Memory B cell (primary cell): ENCODE results near the gene VPS33A.
A peak's percentile ranks its signal among the peaks of the same experiment; 100 is the strongest.
"Not testable (repeated sequence)": the region's sequence is repeated elsewhere in the genome, so short reads cannot be mapped to it uniquely, and the experiment has no call there.

Source experiments
- ATAC-seq: fragments of 150-1000 bp; cut with Tn5 transposase; 2 replicates; pipeline ENCODE4 v1.10.0; 2021; ENCODE audit warnings: low read depth, mild to moderate bottlenecking, moderate library complexity
- DNase-seq, 2 donors: peaks; one replicate each; pipeline ENCODE4 v3.0.0; 2022; ENCODE audit warnings: low spot score in 2 of 2
- H3K27ac Mint-ChIP-seq: one replicate; pipeline ENCODE4 v1.8.0; 2022; ENCODE audit warnings: mild to moderate bottlenecking, moderate library complexity, mixed read lengths
- H3K27me3 Mint-ChIP-seq: one replicate; pipeline ENCODE4 v1.8.0; 2022; ENCODE audit warnings: mixed read lengths
- H3K36me3 Mint-ChIP-seq: one replicate; pipeline ENCODE4 v1.8.0; 2022; ENCODE audit warnings: mild to moderate bottlenecking, mixed read lengths
- H3K4me1 Mint-ChIP-seq: one replicate; pipeline ENCODE4 v1.8.0; 2022; ENCODE audit warnings: mixed read lengths
- H3K4me3 Mint-ChIP-seq: one replicate; pipeline ENCODE4 v1.8.0; 2022; ENCODE audit warnings: mild to moderate bottlenecking, moderate library complexity, mixed read lengths
- H3K9me3 Mint-ChIP-seq: one replicate; pipeline ENCODE4 v1.8.0; 2022; ENCODE audit warnings: mixed read lengths

The VPS33A gene

DNA sequence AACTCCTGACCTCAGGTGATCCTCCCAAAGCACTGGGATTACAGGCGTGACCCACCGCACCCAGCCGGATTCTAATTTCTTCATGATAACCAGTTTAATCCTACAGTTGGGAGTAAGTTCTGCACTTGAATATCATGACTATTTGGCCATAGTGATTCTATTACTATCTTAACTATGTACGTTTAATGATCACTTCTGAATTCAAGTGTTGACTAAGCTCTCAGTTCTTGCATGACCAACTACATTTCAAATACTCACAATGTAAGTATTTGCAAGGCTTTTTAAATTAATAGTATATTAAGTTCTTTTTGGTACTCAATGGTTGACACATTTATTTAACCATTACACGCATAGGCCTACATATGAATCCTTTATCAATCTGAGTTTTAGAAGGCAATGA is 17.4 kb upstream of the VPS33A start:
- no peak overlapping the region for H3K4me3 Mint-ChIP-seq
- peaks cover 7% of the 10 kb centered on the region for H3K36me3 Mint-ChIP-seq
- no peaks in the 10 kb centered on the region for H3K4me1 Mint-ChIP-seq
- DNase-seq (no peak), ATAC-seq (no peak)
- no peaks in the 10 kb centered on the region for H3K27me3 Mint-ChIP-seq
- H3K9me3 Mint-ChIP-seq: no peaks in the 10 kb centered on the region
- no peak overlapping the region for H3K27ac Mint-ChIP-seq

DNA sequence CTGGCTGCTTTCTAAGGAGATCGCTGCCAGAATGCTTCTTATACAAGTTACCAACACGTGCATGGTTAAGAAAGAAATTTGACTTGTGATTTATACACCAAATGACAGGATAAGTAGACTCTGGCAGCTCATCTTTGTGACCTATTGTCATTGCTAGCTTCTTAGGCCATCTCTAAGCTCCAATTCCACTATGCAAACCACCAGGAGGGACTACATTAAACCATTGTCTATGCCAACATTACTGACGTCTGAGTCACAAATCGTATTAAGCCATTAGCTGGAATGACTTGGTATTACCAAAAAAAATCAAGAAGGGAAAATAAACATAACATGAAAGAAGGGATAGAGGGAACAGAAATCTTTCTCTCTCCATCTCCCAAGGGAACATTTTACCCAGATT is 15.8 kb upstream of the VPS33A start:
- no peak for DNase-seq
- H3K27ac Mint-ChIP-seq: no peak overlapping the region
- no peaks in the 10 kb centered on the region for H3K27me3 Mint-ChIP-seq
- H3K4me3 Mint-ChIP-seq: no peak overlapping the region
- no peaks in the 10 kb centered on the region for H3K4me1 Mint-ChIP-seq
- no peak for ATAC-seq
- no peaks in the 10 kb centered on the region for H3K9me3 Mint-ChIP-seq
- peaks cover 13% of the 10 kb centered on the region for H3K36me3 Mint-ChIP-seq

DNA sequence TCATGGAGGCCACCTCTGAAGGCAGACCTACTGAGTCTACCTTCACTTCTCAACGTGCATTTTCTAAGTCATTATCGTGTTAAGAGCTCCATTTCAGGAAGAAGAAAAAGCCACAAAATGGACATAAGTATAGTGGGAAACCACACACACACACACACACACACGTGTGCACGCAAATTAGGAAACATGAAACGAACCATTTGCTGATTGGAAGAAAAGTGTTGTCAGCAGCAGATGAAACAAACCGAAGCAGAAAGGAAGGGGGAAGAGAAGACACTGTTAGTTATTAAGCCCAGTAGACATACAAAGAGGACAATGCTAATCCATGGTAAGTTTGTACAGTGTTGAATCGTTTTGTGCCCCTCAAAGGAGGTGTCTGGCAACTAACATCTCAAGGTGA is 9.9 kb upstream of the VPS33A start:
- Mint-ChIP-seq H3K27ac (no peak overlapping the region), H3K4me1 (no peaks in the 10 kb centered on the region), H3K4me3 (no peak overlapping the region), H3K36me3 (peaks cover 15% of the 10 kb centered on the region), H3K27me3 (no peaks in the 10 kb centered on the region), H3K9me3 (no peaks in the 10 kb centered on the region)
- DNase-seq: no peak
- no peak for ATAC-seq

DNA sequence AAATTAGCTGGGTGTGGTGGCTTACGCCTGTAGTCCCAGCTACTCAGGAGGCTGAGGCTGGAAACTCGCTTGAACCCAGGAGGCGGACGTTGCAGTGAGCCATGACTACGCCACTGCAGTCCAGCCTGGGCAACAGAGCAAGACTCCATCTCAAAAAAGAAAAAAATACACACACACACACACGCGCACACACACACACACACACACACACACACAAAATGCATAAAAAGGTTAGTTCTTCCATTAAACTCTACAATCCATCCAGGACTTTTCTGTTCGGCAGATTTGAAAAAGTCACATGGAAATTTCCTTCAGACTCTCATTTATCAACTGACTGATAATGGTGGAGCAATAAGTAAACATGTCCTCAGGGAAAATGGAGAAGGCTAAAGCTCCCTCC is 9.2 kb upstream of the VPS33A start:
- peaks cover 14% of the 10 kb centered on the region for H3K36me3 Mint-ChIP-seq
- no peaks in the 10 kb centered on the region for H3K27me3 Mint-ChIP-seq
- ATAC-seq (no peak), DNase-seq (no peak)
- H3K27ac Mint-ChIP-seq: no peak overlapping the region
- no peaks in the 10 kb centered on the region for H3K4me1 Mint-ChIP-seq
- no peak overlapping the region for H3K4me3 Mint-ChIP-seq
- no peaks in the 10 kb centered on the region for H3K9me3 Mint-ChIP-seq

DNA sequence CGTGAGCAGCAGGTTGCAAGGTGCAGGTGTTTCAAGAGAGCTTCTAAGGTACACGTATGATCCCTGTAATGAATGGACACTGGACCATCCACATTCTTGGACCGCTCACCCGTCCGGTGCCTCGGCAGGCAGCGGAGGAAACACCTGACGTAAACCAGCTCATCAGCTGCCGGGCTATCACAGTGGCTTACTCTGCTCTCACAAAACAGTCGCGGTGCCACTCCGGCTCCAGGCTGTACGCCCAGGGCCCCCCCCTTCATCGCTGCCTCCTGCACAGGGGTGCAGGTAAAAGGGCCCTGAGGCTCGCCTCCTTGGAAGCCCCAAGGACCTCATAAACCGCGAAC is 436 bp downstream of the VPS33A start:
- peak overlapping the region; percentile 99 for H3K27ac Mint-ChIP-seq
- H3K27me3 Mint-ChIP-seq: no peaks in the 10 kb centered on the region
- H3K36me3 Mint-ChIP-seq: peaks cover 3% of the 10 kb centered on the region
- H3K4me1 Mint-ChIP-seq: peaks cover 7% of the 10 kb centered on the region
- no peaks in the 10 kb centered on the region for H3K9me3 Mint-ChIP-seq
- peak; percentile 48 for ATAC-seq
- no peak for DNase-seq
- peak overlapping the region; percentile 99 for H3K4me3 Mint-ChIP-seq

DNA sequence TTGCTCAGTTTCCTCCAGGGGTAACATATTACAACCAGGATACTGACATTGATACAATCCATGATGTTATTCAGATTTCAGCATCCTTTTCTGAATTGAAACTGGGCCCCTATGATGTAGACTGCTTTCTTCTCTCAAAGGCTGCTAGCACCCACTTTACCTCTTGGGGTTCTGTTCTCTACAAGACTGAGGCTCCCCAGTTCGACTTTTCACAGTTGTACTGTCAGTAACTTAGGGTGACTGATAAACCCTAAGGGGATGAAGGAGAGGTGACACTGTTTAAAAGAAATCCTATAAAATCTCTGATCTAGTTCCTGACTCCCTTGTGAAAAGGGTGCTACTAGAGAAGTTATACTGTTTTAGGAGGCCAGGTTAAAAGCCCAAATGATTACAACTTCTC is 818 bp downstream of the VPS33A start:
- peak; percentile 33 for ATAC-seq
- peak overlapping the region; percentile 99 for H3K27ac Mint-ChIP-seq

DNA sequence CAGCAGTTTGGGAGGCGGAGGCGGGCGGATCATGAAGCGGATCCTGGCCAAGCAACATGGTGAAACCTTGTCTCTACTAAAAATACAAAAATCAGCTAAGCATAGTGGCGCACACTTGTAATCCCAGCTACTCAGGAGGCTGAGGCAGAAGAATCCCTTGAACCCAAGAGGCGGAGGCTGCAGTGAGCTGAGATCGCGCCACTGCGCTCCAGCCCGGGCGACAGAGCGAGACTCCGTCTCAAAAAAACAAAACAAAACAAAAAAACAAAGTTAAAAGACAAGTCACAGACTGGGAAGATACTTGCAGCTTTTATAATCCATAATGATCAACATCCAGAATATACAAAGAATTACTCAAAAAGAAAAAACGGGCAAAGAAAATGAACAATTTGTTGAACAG is 5.6 kb downstream of the VPS33A start:
- peaks cover 25% of the 10 kb centered on the region for H3K36me3 Mint-ChIP-seq
- not testable (repeated sequence) for H3K27ac Mint-ChIP-seq

More for the DNA sequence above, 818 bp downstream of the VPS33A start:
- H3K36me3 Mint-ChIP-seq: peaks cover 5% of the 10 kb centered on the region
- no peaks in the 10 kb centered on the region for H3K9me3 Mint-ChIP-seq
- peaks cover 7% of the 10 kb centered on the region for H3K4me1 Mint-ChIP-seq
- peak overlapping the region; percentile 99 for H3K4me3 Mint-ChIP-seq
- peak; percentile 17 to 22 for DNase-seq
- no peaks in the 10 kb centered on the region for H3K27me3 Mint-ChIP-seq

DNA sequence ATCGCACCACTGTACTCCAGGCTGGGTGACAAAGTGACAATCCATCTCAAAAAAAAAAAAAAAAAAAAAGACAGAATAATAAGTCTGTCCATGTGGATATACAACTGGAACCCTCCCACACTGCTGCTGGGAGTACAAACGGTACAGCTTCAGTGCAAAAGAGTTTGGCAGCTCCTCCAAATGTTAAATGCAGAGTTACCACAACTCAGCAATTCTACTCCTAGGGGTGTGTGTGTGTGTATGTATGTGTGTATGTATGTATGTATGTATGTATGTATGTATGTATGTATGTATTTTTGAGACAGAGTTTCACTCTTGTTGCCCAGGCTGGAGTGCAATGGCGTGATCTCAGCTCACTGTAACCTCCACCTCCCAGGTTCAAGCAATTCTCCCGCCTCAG is 7.4 kb downstream of the VPS33A start:
- not testable (repeated sequence) for DNase-seq, H3K4me1 Mint-ChIP-seq, H3K4me3 Mint-ChIP-seq, H3K9me3 Mint-ChIP-seq, H3K27me3 Mint-ChIP-seq, ATAC-seq, H3K27ac Mint-ChIP-seq
- H3K36me3 Mint-ChIP-seq: peaks cover 25% of the 10 kb centered on the region

More for the DNA sequence above, 5.6 kb downstream of the VPS33A start:
- not testable (repeated sequence) for H3K4me3 Mint-ChIP-seq, H3K4me1 Mint-ChIP-seq, H3K9me3 Mint-ChIP-seq, DNase-seq, H3K27me3 Mint-ChIP-seq, ATAC-seq

DNA sequence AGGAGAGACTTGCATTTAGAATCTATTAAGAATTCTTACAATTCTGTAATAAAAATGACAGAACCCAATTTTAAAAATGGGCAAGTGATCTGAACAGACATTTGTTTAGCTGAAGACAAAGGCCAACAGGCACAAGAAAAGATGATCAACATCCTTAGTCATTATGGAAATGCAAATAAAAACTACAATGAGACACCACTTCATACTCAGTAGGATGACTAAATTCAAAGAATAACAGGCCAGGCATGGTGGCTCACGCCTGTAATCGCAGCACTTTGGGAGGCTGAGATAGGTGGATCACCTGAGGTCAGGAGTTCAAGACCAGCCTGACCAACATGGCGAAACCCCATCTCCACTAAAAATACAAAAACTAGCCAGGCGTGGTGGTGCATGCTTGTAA is 7.8 kb downstream of the VPS33A start:
- H3K27ac Mint-ChIP-seq, H3K4me1 Mint-ChIP-seq, ATAC-seq, DNase-seq, H3K27me3 Mint-ChIP-seq, H3K9me3 Mint-ChIP-seq, H3K4me3 Mint-ChIP-seq: not testable (repeated sequence)
- H3K36me3 Mint-ChIP-seq: peaks cover 25% of the 10 kb centered on the region

DNA sequence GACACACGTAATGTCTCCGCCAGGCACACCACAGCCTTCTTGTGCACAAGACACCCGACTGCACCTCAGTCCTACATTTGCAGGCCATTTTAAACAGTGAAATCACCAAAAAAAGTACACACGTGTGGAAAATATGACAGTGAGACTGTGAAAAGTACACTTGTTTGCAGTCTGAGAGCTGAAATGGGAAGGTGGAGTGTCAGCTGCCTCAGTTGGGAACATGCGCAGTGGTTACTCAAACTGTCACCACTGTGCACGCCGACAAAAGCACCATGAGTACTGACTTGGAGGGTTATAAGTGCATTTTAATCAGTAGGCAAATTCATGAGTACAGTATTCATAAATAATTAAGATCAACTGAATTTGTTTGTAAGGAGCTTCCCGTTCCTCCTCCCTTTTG is 15.8 kb downstream of the VPS33A start:
- peaks cover 4% of the 10 kb centered on the region for H3K4me1 Mint-ChIP-seq
- H3K4me3 Mint-ChIP-seq: no peak overlapping the region
- peaks cover 17% of the 10 kb centered on the region for H3K36me3 Mint-ChIP-seq
- no peaks in the 10 kb centered on the region for H3K27me3 Mint-ChIP-seq
- DNase-seq (no peak), ATAC-seq (no peak)
- H3K27ac Mint-ChIP-seq: no peak overlapping the region
- no peaks in the 10 kb centered on the region for H3K9me3 Mint-ChIP-seq

DNA sequence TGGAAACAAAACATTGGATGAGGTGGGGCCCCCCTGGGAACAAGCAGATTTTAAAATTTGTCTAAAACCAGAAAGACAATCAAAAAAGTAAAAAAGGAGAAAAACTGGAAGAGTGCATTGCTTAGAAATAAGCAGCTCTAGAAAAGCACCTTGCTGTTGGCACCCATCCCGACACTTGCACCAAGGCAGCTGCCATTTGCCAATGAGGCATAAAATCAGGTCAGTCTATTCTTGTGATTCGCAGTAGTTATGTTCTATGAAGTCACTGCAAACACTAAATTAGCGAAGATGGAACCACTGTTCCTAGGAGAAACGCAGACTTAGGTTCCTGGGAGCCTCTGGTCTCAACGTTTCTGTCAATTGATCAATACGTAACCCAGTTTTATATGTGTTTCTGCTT is 16.2 kb downstream of the VPS33A start:
- Mint-ChIP-seq H3K27me3 (no peaks in the 10 kb centered on the region), H3K36me3 (peaks cover 17% of the 10 kb centered on the region), H3K4me3 (no peak overlapping the region), H3K4me1 (peaks cover 4% of the 10 kb centered on the region), H3K27ac (no peak overlapping the region), H3K9me3 (no peaks in the 10 kb centered on the region)
- ATAC-seq (no peak), DNase-seq (no peak)

DNA sequence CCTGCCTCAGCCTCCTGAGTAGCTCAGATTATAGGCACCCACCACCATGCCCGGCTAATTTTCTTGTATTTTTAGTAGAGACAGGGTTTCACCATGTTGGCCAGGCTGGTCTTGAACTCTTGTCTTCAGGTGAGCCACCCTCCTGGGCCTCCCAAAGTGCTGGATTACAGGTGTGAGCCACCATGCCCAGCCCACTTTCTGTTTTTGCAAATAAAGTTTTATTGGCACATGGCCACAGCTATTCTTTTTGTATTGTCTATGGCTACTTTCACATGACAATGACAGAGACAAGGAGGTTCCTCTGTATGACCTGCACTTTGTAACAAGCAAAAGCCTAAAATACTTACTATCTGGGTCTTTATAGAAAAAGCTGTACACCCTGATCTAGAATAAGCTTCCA is 20.7 kb downstream of the VPS33A start:
- no peaks in the 10 kb centered on the region for H3K9me3 Mint-ChIP-seq
- H3K27me3 Mint-ChIP-seq: no peaks in the 10 kb centered on the region
- ATAC-seq (no peak), DNase-seq (no peak)
- peaks cover 27% of the 10 kb centered on the region for H3K36me3 Mint-ChIP-seq
- H3K27ac Mint-ChIP-seq: no peak overlapping the region
- no peaks in the 10 kb centered on the region for H3K4me1 Mint-ChIP-seq
- no peak overlapping the region for H3K4me3 Mint-ChIP-seq

DNA sequence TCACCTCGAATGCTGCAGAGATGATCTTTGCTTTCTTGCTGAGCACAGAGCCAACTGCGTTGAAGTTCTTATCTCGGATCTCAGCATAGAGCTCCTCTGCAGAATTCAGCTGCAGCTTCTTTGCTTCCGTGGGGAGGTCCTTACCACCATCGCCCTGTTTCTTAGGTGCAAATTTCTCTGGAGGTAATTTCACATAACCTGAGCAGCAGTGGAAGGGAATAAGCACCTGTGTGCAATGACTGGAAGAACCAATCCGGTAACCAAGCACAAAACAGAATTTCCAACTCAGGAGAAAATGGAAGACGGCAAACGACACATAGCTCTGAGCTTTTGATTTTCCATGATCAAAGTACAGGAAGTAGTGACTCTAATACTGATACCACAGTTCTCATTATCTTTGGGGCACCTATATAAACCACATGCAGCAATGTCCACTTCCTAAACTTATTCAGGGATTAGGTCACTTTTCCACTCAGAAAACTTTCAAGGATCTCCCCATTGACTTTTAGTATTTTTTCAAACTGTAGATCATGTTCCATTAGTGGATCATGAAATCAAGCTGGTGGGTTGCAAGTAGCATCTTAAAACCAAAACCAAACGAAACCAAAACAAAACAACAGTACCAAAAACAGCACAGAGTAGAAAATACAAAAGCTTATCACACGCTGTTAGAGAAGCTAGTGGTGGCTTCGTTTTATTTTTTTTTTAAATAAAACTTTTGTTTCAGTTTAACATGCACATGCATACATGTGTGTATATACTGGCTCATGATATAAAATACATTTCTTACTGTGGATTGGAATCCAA is 21.5 kb downstream of the VPS33A start:
- no peak for DNase-seq
- no peaks in the 10 kb centered on the region for H3K27me3 Mint-ChIP-seq
- no peak overlapping the region for H3K4me3 Mint-ChIP-seq
- H3K27ac Mint-ChIP-seq: peak overlapping the region; percentile 16
- no peaks in the 10 kb centered on the region for H3K4me1 Mint-ChIP-seq
- peaks cover 22% of the 10 kb centered on the region for H3K36me3 Mint-ChIP-seq
- H3K9me3 Mint-ChIP-seq: no peaks in the 10 kb centered on the region
- ATAC-seq: no peak

DNA sequence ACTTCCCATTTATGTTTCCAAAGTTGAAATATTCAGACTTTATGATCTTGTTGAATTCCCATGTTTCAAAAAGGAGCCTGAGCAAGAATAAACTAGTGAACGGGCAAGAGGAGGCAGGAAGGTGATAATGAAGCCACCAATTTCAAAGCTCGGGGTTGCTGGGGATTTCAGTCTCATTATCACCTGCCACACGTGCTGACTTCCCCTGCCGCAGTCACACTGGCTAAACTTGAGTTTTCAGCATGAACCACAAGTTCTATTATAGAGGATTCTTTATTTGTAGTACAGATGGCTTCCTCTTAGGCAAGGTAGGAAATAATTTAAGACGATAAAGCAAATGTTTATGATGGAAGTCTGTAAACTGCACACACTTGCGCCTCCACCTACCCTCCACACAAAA is 22.3 kb downstream of the VPS33A start:
- H3K9me3 Mint-ChIP-seq: no peaks in the 10 kb centered on the region
- ATAC-seq (no peak), DNase-seq (no peak)
- no peak overlapping the region for H3K4me3 Mint-ChIP-seq
- peaks cover 20% of the 10 kb centered on the region for H3K36me3 Mint-ChIP-seq
- H3K4me1 Mint-ChIP-seq: no peaks in the 10 kb centered on the region
- no peaks in the 10 kb centered on the region for H3K27me3 Mint-ChIP-seq
- H3K27ac Mint-ChIP-seq: no peak overlapping the region

DNA sequence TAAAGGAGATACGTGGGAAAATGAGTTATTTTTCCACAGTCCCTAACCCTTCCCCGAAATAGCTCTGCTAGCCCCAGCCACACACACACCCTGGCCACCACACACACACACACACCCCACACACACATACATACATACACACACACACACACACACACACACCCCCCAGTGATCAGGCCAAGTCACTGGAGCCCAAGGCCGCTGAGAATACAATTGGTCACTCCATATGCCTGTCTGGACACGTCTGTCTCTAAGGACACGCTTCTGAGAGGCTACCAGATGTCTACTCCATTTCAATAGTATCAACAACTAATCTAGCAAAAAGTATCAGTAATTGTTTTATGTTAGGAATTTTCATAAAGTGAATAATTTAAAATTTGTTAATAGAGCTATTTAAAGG is 27.4 kb downstream of the VPS33A start:
- no peak for ATAC-seq
- Mint-ChIP-seq H3K4me3 (no peak overlapping the region), H3K4me1 (no peaks in the 10 kb centered on the region), H3K27me3 (no peaks in the 10 kb centered on the region), H3K27ac (no peak overlapping the region), H3K9me3 (no peaks in the 10 kb centered on the region), H3K36me3 (peaks cover 23% of the 10 kb centered on the region)
- DNase-seq: no peak
